Natural killer cell (primary cell): ENCODE measurements around the gene SIGLEC14. TPM values are rescaled to one million over a fixed set of nuclear protein-coding genes. Genes with fewer than 3 reads are reported as not detected.

Source experiments
- ATAC-seq, 3 donors: fragments of 150-1000 bp in 2 of 3; fragments of 200-7000 bp in 1 of 3; cut with Tn5 transposase; 1 replicate in 1 of 3; 2 replicates in 2 of 3; pipeline ENCODE4 v1.10.0; 2021; ENCODE audit warnings: mild to moderate bottlenecking in 2 of 3, moderate library complexity in 2 of 3
- DNase-seq, 2 donors: peaks; one replicate each; pipeline versions ENCODE4 v3.0.0 to v3.0.0-alpha.2; 2013 to 2021; ENCODE audit warnings: mixed read lengths in 1 of 2
- H3K27ac ChIP-seq: one replicate; pipeline ENCODE4 v1.5.1; 2013; ENCODE audit warnings: mild to moderate bottlenecking, low read length
- H3K27me3 ChIP-seq: one replicate; pipeline ENCODE4 v1.6.1; 2013; ENCODE audit warnings: low read length; ENCODE audit not compliant: control insufficient read depth, insufficient read depth
- H3K36me3 ChIP-seq: one replicate; pipeline ENCODE4 v1.6.1; 2013; ENCODE audit warnings: low read length; ENCODE audit not compliant: control insufficient read depth, insufficient read depth
- H3K4me1 ChIP-seq: one replicate; pipeline ENCODE4 v1.6.1; 2013; ENCODE audit warnings: low read length; ENCODE audit not compliant: control insufficient read depth, insufficient read depth
- H3K4me3 ChIP-seq: one replicate; pipeline ENCODE4 v1.5.1; 2013; ENCODE audit warnings: low read length
- H3K9me3 ChIP-seq: one replicate; pipeline ENCODE4 v1.6.1; 2013; ENCODE audit warnings: low read length; ENCODE audit not compliant: control insufficient read depth, insufficient read depth
- H3K27ac Mint-ChIP-seq, 2 donors: one replicate each; pipeline ENCODE4 v1.8.0; 2022; ENCODE audit warnings: mild to moderate bottlenecking in 2 of 2, mixed read lengths in 2 of 2, moderate library complexity in 1 of 2
- H3K27me3 Mint-ChIP-seq, 2 donors: one replicate each; pipeline ENCODE4 v1.8.0; 2022; ENCODE audit warnings: low read depth in 2 of 2, mixed read lengths in 2 of 2
- H3K36me3 Mint-ChIP-seq: one replicate; pipeline ENCODE4 v1.8.0; 2022; ENCODE audit warnings: mixed read lengths
- H3K4me1 Mint-ChIP-seq, 2 donors: one replicate each; pipeline ENCODE4 v1.8.0; 2022; ENCODE audit warnings: mixed read lengths in 2 of 2
- H3K4me3 Mint-ChIP-seq: one replicate; pipeline ENCODE4 v1.8.0; 2022; ENCODE audit warnings: mild to moderate bottlenecking, moderate library complexity, mixed read lengths
- H3K9me3 Mint-ChIP-seq, 2 donors: one replicate each; pipeline ENCODE4 v1.8.0; 2022; ENCODE audit warnings: mixed read lengths in 2 of 2
- CTCF ChIP-seq: fragments of 200-600 bp; IDR thresholded peaks from one replicate; pipeline ENCODE4 v1.8.0; 2022; ENCODE audit warnings: antibody characterized with exemption
- WGBS: methylation state at CpG from one replicate; pipeline ENCODE4 v1.1.7; 2013; ENCODE audit warnings: missing lambda C conversion rate; ENCODE audit not compliant: insufficient coverage; 5-methylcytosine and 5-hydroxymethylcytosine counted together
- intact Hi-C: fragments of 100-400 bp; cut with micrococcal nuclease; formaldehyde crosslinking; loops from one replicate; pipeline ENCODE4 v1.14.2; 2022
- total RNA-seq, 4 donors: library from RNA; stranded (reverse); fragments of 120-200 nt in 1 of 4; gene quantifications; one replicate each; pipeline versions ENCODE4 v1.2.3 to v1.2.4, GENCODE V29; 2013 to 2022

SIGLEC14 gene
- total RNA-seq, 3 donors from 2014 or later (not counting 1 experiment from before 2014, with no cell fraction given) = 2.7 to 4.9 (median 2.9) TPM

- H3K4me1 ChIP-seq = peaks cover 14% of the 10 kb centered on the region
- Mint-ChIP-seq H3K4me3 (no peak overlapping the region), H3K9me3 (no peaks in the 10 kb centered on the region), H3K27ac (no peak overlapping the region), H3K36me3 (no peaks in the 10 kb centered on the region), H3K4me1 (peaks cover 7% of the 10 kb centered on the region in 2 donors), H3K27me3 (peaks cover 31 to 51% of the 10 kb centered on the region in 2 donors)
- H3K27ac ChIP-seq = no peak overlapping the region
- no peak for ATAC-seq
- TF ChIP-seq CTCF = no peak
- no peaks in the 10 kb centered on the region for H3K9me3 ChIP-seq
- H3K27me3 ChIP-seq = no peaks in the 10 kb centered on the region
- no peak overlapping the region for H3K4me3 ChIP-seq
- H3K36me3 ChIP-seq = no peaks in the 10 kb centered on the region
- intact Hi-C loops = no loop called here
- DNase-seq = no peak
- 92% methylated on average over 2 of the region's 2 CpGs for WGBS
Measured at GRCh38 chr19:51653162-51653561, 6.5 kb upstream of the SIGLEC14 start.

GRCh38 chr19:51652266-51652665 is 5.6 kb upstream of the SIGLEC14 start:
- H3K36me3 ChIP-seq = no peaks in the 10 kb centered on the region
- no peak overlapping the region for H3K4me3 ChIP-seq
- DNase-seq (no peak), ATAC-seq (no peak)
- no peaks in the 10 kb centered on the region for H3K27me3 ChIP-seq
- no peak for TF ChIP-seq CTCF
- H3K27ac ChIP-seq = no peak overlapping the region
- H3K4me1 Mint-ChIP-seq = peaks cover 7% of the 10 kb centered on the region in 2 donors
- peaks cover 31 to 50% of the 10 kb centered on the region in 2 donors for H3K27me3 Mint-ChIP-seq
- H3K27ac Mint-ChIP-seq = no peak overlapping the region
- no peak overlapping the region for H3K4me3 Mint-ChIP-seq
- 81% methylated on average over 4 of the region's 4 CpGs for WGBS
- intact Hi-C loops = no loop called here
- peaks cover 15% of the 10 kb centered on the region for H3K4me1 ChIP-seq
- H3K9me3 Mint-ChIP-seq = no peaks in the 10 kb centered on the region
- no peaks in the 10 kb centered on the region for H3K9me3 ChIP-seq
- no peaks in the 10 kb centered on the region for H3K36me3 Mint-ChIP-seq

- Histone ChIP-seq H3K9me3 (no peaks in the 10 kb centered on the region), H3K36me3 (no peaks in the 10 kb centered on the region), H3K27ac (no peak overlapping the region), H3K4me3 (no peak overlapping the region), H3K27me3 (no peaks in the 10 kb centered on the region), H3K4me1 (peaks cover 21% of the 10 kb centered on the region)
- H3K9me3 Mint-ChIP-seq = no peaks in the 10 kb centered on the region
- H3K4me1 Mint-ChIP-seq = no peaks in the 10 kb centered on the region
- no peak for TF ChIP-seq CTCF
- H3K27ac Mint-ChIP-seq = no peak overlapping the region
- intact Hi-C loops = no loop called here
- DNase-seq (no peak), ATAC-seq (peak in 1 of 3 donors; percentile 55)
- WGBS = 50% methylated on average over 4 of the region's 7 CpGs
- H3K36me3 Mint-ChIP-seq = no peaks in the 10 kb centered on the region
- H3K27me3 Mint-ChIP-seq = peaks cover 27 to 44% of the 10 kb centered on the region in 2 donors
- H3K4me3 Mint-ChIP-seq = no peak overlapping the region
Measured at GRCh38 chr19:51651216-51651846, 4.7 kb upstream of the SIGLEC14 start.

GRCh38 chr19:51647318-51647717 is 693 bp upstream of the SIGLEC14 start:
- no peak for TF ChIP-seq CTCF
- no peak for ATAC-seq
- no peak for DNase-seq
- 96% methylated on average over 5 of the region's 6 CpGs for WGBS
- H3K9me3 Mint-ChIP-seq = no peaks in the 10 kb centered on the region
- peaks cover 29% of the 10 kb centered on the region for H3K4me1 ChIP-seq
- no peak overlapping the region for H3K4me3 ChIP-seq
- intact Hi-C loops = loop anchor here (2.0 kb wide), 1 partner anchor 19 kb away; no protein-coding TSS in a partner anchor
- H3K9me3 ChIP-seq = no peaks in the 10 kb centered on the region
- H3K27ac Mint-ChIP-seq = no peak overlapping the region
- peaks cover 20 to 40% of the 10 kb centered on the region in 2 donors for H3K27me3 Mint-ChIP-seq
- no peak overlapping the region for H3K4me3 Mint-ChIP-seq
- no peaks in the 10 kb centered on the region for H3K36me3 ChIP-seq
- H3K27ac ChIP-seq = peak overlapping the region; percentile 20
- H3K27me3 ChIP-seq = no peaks in the 10 kb centered on the region
- no peaks in the 10 kb centered on the region for H3K36me3 Mint-ChIP-seq
- peaks cover 0 to 7% of the 10 kb centered on the region in 2 donors for H3K4me1 Mint-ChIP-seq
